GM18499 (cell line): ENCODE measurements around the gene SLC1A2.

Experiments used
- ATAC-seq: cut with Tn5 transposase; IDR thresholded peaks from one replicate; pipeline ENCODE4 v1.9.1; 2021; ENCODE audit warnings: moderate number of reproducible peaks; ENCODE audit not compliant: insufficient read depth, unreplicated experiment

Gene SLC1A2

DNA sequence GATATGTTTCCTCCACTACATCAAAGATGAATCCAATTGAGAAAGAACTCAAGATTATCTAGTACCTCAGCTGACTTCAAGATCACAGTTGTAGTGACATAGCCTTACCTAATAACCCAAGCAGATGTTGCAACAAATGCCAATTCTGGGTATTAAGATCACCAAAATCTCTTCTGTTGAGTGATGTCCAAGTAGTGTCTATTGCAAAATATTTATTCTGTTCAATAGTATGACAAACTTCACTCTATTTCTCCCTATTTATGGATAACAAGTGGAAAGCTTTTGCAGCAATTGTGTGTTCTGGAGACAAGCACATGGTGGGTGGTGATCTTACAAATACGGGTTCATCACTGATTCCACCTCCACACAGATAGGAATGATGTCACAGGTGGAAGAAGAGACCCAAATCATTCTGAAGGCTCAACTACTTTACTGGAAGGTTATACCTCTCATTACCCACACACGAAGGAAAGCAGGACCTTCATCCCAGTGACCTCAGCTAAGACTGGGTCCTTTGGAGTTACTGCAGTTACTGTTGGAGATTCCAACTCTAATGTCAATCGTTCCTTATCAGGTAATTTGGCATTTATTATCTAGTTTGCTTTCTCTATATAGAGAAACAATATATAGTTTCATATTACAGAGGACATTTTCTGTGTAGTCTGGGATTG lies 208.3 kb downstream of the SLC1A2 start:
- no peak for ATAC-seq

DNA sequence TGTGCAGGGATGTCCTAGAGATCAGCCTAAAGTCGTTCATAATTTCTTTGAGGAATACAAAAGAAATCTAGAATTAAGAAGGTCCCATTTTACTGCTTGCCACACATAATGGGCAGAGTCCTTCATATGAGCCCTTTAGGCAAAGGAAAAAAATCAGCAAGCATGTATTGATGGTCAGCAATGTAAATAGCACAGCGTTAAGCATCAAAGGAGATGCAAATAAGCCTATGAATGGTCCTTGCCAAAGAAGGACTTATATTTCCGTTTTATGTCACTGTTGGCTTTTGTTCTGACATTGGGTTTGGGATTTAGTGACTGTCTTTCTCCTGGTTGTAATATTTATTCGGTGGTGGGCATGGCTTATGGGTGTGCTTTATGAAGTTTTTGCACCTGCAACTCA lies 210.6 kb downstream of the SLC1A2 start:
- ATAC-seq = no peak

DNA sequence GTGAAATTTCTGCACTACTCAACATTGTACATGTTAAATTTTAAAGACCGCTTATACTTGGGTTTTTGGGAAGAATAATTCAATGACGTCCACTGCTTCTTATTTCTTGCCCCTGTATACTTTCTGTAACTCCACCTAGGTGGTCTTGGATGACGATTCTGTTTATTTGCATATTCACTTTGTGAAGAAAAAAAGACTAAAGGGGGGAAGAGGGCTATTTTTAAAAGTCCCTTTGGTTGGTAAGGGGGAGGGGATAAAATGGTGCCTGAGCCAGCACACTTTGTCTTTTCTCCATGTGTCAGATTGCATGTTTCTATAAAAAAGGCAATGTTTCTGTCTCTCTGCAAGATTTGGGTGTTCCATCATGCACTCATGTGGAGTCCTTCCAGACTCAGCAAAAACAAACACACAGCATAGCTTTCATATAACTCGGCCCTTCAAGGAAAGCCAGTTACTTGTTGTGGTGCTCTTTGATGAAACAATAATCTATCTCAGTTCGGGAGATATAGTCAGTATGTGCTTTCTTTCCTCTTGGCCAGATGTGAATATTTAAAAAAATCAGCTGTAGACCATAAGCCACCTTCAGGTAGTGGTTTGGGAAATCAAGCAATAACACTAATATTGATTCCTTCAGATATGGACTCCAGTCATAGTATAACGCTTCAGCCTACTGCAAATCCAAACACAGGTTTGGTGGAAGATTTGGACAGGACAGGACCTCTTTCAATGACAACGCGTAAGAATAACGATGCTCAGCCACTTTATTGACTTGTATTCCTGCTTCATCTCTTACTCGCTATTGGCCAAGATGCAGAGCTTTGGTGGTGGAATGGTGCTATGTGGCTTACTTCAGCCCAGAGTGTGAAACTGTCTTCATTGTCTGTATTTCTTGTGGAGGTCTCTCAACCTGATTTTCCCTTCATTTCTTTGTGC lies 211.6 kb downstream of the SLC1A2 start:
- ATAC-seq = no peak

DNA sequence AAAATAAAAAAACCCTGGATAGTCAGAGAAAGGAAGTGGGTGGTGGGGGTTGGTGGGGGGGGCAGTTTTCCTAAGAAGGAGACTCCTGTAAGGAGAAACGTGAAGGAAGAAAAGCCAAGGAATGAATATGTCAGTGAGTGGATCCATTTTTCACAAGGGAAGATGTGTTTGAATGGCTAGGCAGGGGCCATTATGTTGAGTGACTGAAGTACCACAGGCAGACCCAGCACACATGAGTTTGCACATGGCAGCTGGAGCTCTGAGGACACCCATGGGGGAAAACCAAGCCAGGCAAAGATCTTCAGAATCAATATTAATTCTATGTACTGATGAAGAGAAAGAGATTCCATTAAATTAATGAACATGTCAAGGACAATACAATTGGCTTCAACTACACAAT lies 212.7 kb downstream of the SLC1A2 start:
- ATAC-seq = no peak

DNA sequence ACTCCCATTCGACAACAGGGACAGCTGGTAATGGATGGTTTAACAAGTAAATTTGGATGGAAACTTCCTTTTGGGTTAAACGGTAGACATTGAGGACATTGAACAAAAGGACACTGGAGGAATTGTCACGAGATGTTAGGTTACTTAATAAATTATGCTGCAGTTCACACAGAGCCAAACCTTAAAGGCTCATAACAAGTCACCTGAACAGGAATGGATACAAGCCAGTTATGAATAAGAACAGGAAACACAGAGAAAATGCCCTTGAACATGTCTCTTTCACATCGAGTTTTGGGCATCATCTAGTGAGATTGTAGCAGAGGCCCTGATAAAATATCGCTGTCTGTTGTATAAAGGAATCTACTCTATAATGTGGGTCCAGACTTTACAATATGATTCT lies 214.7 kb downstream of the SLC1A2 start:
- ATAC-seq = no peak
